H9 (cell line): ENCODE measurements around the gene ARR3. TPM values are rescaled to one million over a fixed set of nuclear protein-coding genes. Genes with fewer than 3 reads are reported as not detected.

Experiments used
- DNase-seq: peaks from one replicate; pipeline ENCODE4 v3.0.0-alpha.2; 2017
- H2AFZ ChIP-seq: one replicate; pipeline ENCODE4 v1.6.1; 2013; ENCODE audit warnings: mild to moderate bottlenecking, low read length, control low read depth, moderate library complexity
- H2AK5ac ChIP-seq: 2 replicates; pipeline ENCODE4 v1.6.1; 2013; ENCODE audit warnings: low read length, control low read depth, mixed read lengths; ENCODE audit not compliant: insufficient read length
- H2BK120ac ChIP-seq: one replicate; pipeline ENCODE4 v1.6.1; 2013; ENCODE audit warnings: low read depth, mild to moderate bottlenecking, low read length, control low read depth, inconsistent platforms; ENCODE audit not compliant: poor library complexity, severe bottlenecking
- H2BK12ac ChIP-seq: 2 replicates; pipeline ENCODE4 v1.6.1; 2013; ENCODE audit warnings: low read length, control low read depth, mixed read lengths, low read depth; ENCODE audit not compliant: insufficient read length
- H2BK15ac ChIP-seq: 2 replicates; pipeline ENCODE4 v1.6.1; 2013; ENCODE audit warnings: low read depth, low read length, control low read depth
- H2BK20ac ChIP-seq: one replicate; pipeline ENCODE4 v1.6.1; 2013; ENCODE audit warnings: low read depth, mild to moderate bottlenecking, low read length, control low read depth, inconsistent platforms; ENCODE audit not compliant: poor library complexity, severe bottlenecking
- H2BK5ac ChIP-seq: 2 replicates; pipeline ENCODE4 v1.6.1; 2013; ENCODE audit warnings: low read length, control low read depth, mixed read lengths; ENCODE audit not compliant: insufficient read length
- H3K14ac ChIP-seq: 2 replicates; pipeline ENCODE4 v1.6.1; 2013; ENCODE audit warnings: low read length, control low read depth; ENCODE audit not compliant: insufficient read depth
- H3K18ac ChIP-seq: 2 replicates; pipeline ENCODE4 v1.6.1; 2013; ENCODE audit warnings: low read depth, mild to moderate bottlenecking, mixed read lengths, low read length, control low read depth; ENCODE audit not compliant: insufficient read length
- H3K23ac ChIP-seq: 2 replicates; pipeline ENCODE4 v1.6.1; 2013; ENCODE audit warnings: low read length, control low read depth, mixed read lengths, low read depth; ENCODE audit not compliant: insufficient read length
- H3K23me2 ChIP-seq: 2 replicates; pipeline ENCODE4 v1.6.1; 2013; ENCODE audit warnings: low read depth, mild to moderate bottlenecking, mixed read lengths, low read length, control low read depth; ENCODE audit not compliant: insufficient read length, poor library complexity, severe bottlenecking
- H3K27ac ChIP-seq: 2 replicates; pipeline ENCODE4 v1.5.1; 2013; ENCODE audit warnings: low read length, control low read depth, mixed read lengths, low read depth; ENCODE audit not compliant: insufficient read length
- H3K27me3 ChIP-seq: 2 replicates; pipeline ENCODE4 v1.6.1; 2013; ENCODE audit warnings: low read length, control low read depth, inconsistent platforms; ENCODE audit not compliant: insufficient read depth
- H3K4ac ChIP-seq: 2 replicates; pipeline ENCODE4 v1.6.1; 2013; ENCODE audit warnings: low read depth, mild to moderate bottlenecking, control low read depth, inconsistent platforms, low read length, moderate library complexity
- H3K4me1 ChIP-seq: 2 replicates; pipeline ENCODE4 v1.6.1; 2013; ENCODE audit warnings: low read length, control low read depth, inconsistent platforms; ENCODE audit not compliant: insufficient read depth
- H3K4me2 ChIP-seq: 2 replicates; pipeline ENCODE4 v1.6.1; 2013; ENCODE audit warnings: low read length, control low read depth, mixed read lengths; ENCODE audit not compliant: insufficient read length, insufficient read depth
- H3K56ac ChIP-seq: 2 replicates; pipeline ENCODE4 v1.6.1; 2013; ENCODE audit warnings: low read depth, mild to moderate bottlenecking, mixed read lengths, low read length, control low read depth; ENCODE audit not compliant: insufficient read length
- H3K79me1 ChIP-seq: 2 replicates; pipeline ENCODE4 v1.6.1; 2013; ENCODE audit warnings: low read depth, mild to moderate bottlenecking, moderate library complexity, low read length, control low read depth, inconsistent platforms; ENCODE audit not compliant: insufficient read depth, poor library complexity, severe bottlenecking
- H3K79me2 ChIP-seq: 2 replicates; pipeline ENCODE4 v1.6.1; 2013; ENCODE audit warnings: low read length, control low read depth, inconsistent platforms; ENCODE audit not compliant: insufficient read depth
- H3K9ac ChIP-seq: 2 replicates; pipeline ENCODE4 v1.6.1; 2013; ENCODE audit warnings: low read length, control low read depth, mixed read lengths; ENCODE audit not compliant: insufficient read length; ENCODE audit errors: extremely low read depth
- H3K9me3 ChIP-seq: one replicate; pipeline ENCODE4 v1.6.1; 2013; ENCODE audit warnings: low read depth, low read length, inconsistent platforms; ENCODE audit not compliant: control insufficient read depth
- H3T11ph ChIP-seq: one replicate; pipeline ENCODE4 v1.6.1; 2013; ENCODE audit warnings: mild to moderate bottlenecking, low read length, control low read depth, inconsistent platforms
- H4K20me1 ChIP-seq: one replicate; pipeline ENCODE4 v1.6.1; 2013; ENCODE audit not compliant: control insufficient read depth, insufficient read length, insufficient read depth
- H4K5ac ChIP-seq: 2 replicates; pipeline ENCODE4 v1.6.1; 2013; ENCODE audit warnings: low read depth, mild to moderate bottlenecking, mixed read lengths, low read length, control low read depth; ENCODE audit not compliant: insufficient read length
- H4K8ac ChIP-seq: replicated peaks from 2 replicates; pipeline ENCODE4 v1.6.1; 2013; ENCODE audit warnings: low read length, control low read depth, mixed read lengths, low read depth; ENCODE audit not compliant: insufficient read length
- H4K91ac ChIP-seq: 2 replicates; pipeline ENCODE4 v1.6.1; 2013; ENCODE audit warnings: low read depth, mild to moderate bottlenecking, moderate library complexity, mixed read lengths, low read length, control low read depth; ENCODE audit not compliant: insufficient read length
- H3K27ac Mint-ChIP-seq, 3 experiments: 2 replicates in 2 of 3; 3 replicates in 1 of 3; pipeline ENCODE4 v1.8.0; 2020 to 2021; ENCODE audit warnings: mixed read lengths in 3 of 3, mild to moderate bottlenecking in 1 of 3, moderate library complexity in 1 of 3
- H3K27me3 Mint-ChIP-seq: 2 replicates; pipeline ENCODE4 v1.8.0; 2021; ENCODE audit warnings: low read depth, mild to moderate bottlenecking, moderate library complexity, mixed read lengths
- H3K36me3 Mint-ChIP-seq, 3 experiments: 2 replicates in 2 of 3; 3 replicates in 1 of 3; pipeline ENCODE4 v1.8.0; 2020 to 2021; ENCODE audit warnings: low read depth in 3 of 3, mixed read lengths in 3 of 3; ENCODE audit not compliant: insufficient read depth in 1 of 3
- H3K4me1 Mint-ChIP-seq, 2 experiments: 2 replicates each; pipeline ENCODE4 v1.8.0; 2020; ENCODE audit warnings: mixed read lengths in 2 of 2
- H3K4me3 Mint-ChIP-seq, 2 experiments: 2 replicates in 1 of 2; 3 replicates in 1 of 2; pipeline ENCODE4 v1.8.0; 2020 to 2021; ENCODE audit warnings: mild to moderate bottlenecking in 2 of 2, mixed read lengths in 2 of 2, moderate library complexity in 1 of 2
- H3K9me3 Mint-ChIP-seq, 2 experiments: 2 replicates in 1 of 2; 3 replicates in 1 of 2; pipeline ENCODE4 v1.8.0; 2020; ENCODE audit warnings: mild to moderate bottlenecking in 2 of 2, mixed read lengths in 2 of 2, moderate library complexity in 1 of 2
- WGBS: extraction: QIAGEN DNeasy Blood & Tissue Kit; methylation state at CpG from one replicate; pipeline ENCODE4 v1.1.7; 2013; ENCODE audit warnings: missing lambda C conversion rate, low lambda C conversion rate, mixed read lengths; ENCODE audit not compliant: insufficient read length; ENCODE audit errors: extremely low coverage; 5-methylcytosine and 5-hydroxymethylcytosine counted together
- total RNA-seq: library from RNA; stranded (reverse); gene quantifications from 2 replicates; pipeline ENCODE4 v1.2.1, GENCODE V29; 2021
- TF ChIP-seq, protein P1 (sequence below): fragments of 200-600 bp; sonication (generic); conservative IDR thresholded peaks from 3 replicates; pipeline ENCODE4 v1.8.0; 2021; ENCODE audit warnings: antibody characterized with exemption, mild to moderate bottlenecking

Gene ARR3
- total RNA-seq, 1 experiment from 2014 or later = not detected

DNA sequence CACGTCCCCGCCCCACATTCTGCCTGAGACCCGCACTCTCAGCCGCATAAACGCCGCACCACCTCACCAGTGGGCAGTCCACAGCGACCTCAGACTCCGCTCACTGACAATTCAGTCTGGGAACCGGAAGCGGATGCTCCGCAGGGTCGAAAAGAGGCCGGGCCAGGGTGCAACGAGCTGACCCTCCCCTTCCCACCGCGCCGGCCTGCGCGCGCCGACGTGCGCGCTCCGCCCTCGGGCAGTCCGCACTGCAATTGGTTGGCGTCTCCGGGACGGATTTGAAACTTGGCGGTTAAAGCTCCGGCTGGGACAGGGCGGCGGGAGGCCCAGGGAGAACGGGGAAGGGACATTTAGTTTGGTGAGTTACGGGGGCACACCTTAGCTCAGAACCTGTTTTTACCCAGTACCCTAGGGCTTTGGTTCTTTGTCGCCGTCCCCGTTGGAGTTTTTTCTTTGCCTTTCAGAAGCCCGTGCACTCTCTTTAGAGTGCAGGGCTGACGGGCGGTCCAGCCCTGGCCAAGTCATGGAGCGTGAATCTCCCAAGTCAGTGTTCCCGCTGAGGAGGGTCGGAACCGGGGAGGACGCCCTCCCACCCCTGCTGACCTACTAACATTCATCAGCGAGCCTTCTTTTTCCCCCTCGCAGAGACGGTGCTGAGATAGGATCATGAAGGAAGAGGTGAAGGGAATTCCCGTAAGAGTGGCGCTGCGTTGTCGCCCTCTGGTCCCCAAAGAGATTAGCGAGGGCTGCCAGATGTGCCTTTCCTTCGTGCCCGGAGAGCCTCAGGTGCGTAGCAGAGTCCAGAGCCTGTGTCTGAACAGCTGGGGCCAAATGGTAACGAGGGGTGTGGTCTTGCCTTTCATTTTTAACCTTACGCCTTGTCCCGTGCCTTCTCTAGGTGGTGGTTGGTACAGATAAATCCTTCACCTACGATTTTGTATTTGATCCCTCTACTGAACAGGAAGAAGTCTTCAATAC lies 21.9 kb downstream of the ARR3 start, which contains the start of the genes KIF4A and PDZD11:
TSS of gene KIF4A (plus strand) at position 312 of the 978 bp plus-strand sequence. CDS start at position 667, 355 bp downstream.
TSS of gene PDZD11 (minus strand) at position 135 of the 978 bp plus-strand sequence. CDS start 586 bp downstream, outside the sequence.
- Histone ChIP-seq H2BK12ac (no peak within 1 kb of the TSS), H3K4me1 (no peaks in the 10 kb centered on the region), H4K91ac (no peak within 1 kb of the TSS), H3K79me1 (no peaks in the 10 kb centered on the region), H3K9me3 (peaks cover 25% of the 10 kb centered on the region), H2BK20ac (no peak within 1 kb of the TSS), H3K79me2 (no peaks in the 10 kb centered on the region), H3K4me2 (peak within 1 kb of the TSS; percentile 59), H2BK120ac (no peak within 1 kb of the TSS), H4K8ac (no peak within 1 kb of the TSS), H3K23ac (no peak within 1 kb of the TSS), H4K5ac (no peak within 1 kb of the TSS), H3T11ph (no peak within 1 kb of the TSS), H3K14ac (no peak within 1 kb of the TSS), H3K18ac (no peak within 1 kb of the TSS), H3K9ac (peak within 1 kb of the TSS; percentile 49), H3K23me2 (no peaks in the 10 kb centered on the region), H2AK5ac (no peak within 1 kb of the TSS), H3K27ac (no peak within 1 kb of the TSS), H3K27me3 (no peaks in the 10 kb centered on the region), H2AFZ (no peak within 1 kb of the TSS), H3K4ac (no peak within 1 kb of the TSS), H4K20me1 (no peaks in the 10 kb centered on the region), H2BK5ac (no peak within 1 kb of the TSS), H2BK15ac (no peak within 1 kb of the TSS), H3K56ac (no peak within 1 kb of the TSS)
- TF ChIP-seq, protein P1, sequence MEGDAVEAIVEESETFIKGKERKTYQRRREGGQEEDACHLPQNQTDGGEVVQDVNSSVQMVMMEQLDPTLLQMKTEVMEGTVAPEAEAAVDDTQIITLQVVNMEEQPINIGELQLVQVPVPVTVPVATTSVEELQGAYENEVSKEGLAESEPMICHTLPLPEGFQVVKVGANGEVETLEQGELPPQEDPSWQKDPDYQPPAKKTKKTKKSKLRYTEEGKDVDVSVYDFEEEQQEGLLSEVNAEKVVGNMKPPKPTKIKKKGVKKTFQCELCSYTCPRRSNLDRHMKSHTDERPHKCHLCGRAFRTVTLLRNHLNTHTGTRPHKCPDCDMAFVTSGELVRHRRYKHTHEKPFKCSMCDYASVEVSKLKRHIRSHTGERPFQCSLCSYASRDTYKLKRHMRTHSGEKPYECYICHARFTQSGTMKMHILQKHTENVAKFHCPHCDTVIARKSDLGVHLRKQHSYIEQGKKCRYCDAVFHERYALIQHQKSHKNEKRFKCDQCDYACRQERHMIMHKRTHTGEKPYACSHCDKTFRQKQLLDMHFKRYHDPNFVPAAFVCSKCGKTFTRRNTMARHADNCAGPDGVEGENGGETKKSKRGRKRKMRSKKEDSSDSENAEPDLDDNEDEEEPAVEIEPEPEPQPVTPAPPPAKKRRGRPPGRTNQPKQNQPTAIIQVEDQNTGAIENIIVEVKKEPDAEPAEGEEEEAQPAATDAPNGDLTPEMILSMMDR = no peak
- H3K9me3 Mint-ChIP-seq = peaks cover 64 to 78% of the 10 kb centered on the region in 2 experiments
- no CpG with 5 or more reads among the region's 62 CpGs for WGBS
- H3K4me3 Mint-ChIP-seq = peak within 1 kb of the TSS; percentile 92 to 97
- H3K36me3 Mint-ChIP-seq = peaks cover 8 to 47% (median 35%) of the 10 kb centered on the region in 3 experiments
- peak; percentile 80 for DNase-seq
- H3K27ac Mint-ChIP-seq = peak within 1 kb of the TSS; percentile 78 to 99 (median 93); a peak in 6 of 7 replicates
- no peaks in the 10 kb centered on the region for H3K27me3 Mint-ChIP-seq
- H3K4me1 Mint-ChIP-seq = peaks cover 9 to 14% of the 10 kb centered on the region in 2 experiments
